HG03139 (cell line): ENCODE data around the gene LNPEP.

Experiments used
- ATAC-seq: cut with Tn5 transposase; IDR thresholded peaks from one replicate; pipeline ENCODE4 v1.9.1; 2021; ENCODE audit not compliant: unreplicated experiment

LNPEP gene

DNA sequence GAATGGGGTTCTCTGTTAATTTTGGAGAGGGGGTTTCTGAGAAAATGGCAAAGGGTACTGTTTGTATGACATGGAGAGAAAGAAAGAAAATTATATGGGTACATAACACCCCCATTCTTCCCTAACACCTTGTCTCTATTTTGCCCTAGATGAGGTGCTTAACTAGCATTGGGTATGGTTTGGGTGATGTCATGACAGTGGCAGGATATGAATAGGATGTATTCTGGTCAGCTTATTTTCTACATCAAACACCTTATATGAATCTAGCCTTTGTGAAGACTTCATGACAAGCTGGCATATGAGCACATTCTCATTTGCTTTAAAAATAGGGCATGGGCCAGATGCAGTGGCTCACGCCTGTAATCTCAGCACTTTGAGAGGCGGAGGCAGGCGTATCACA is 58.6 kb downstream of the LNPEP start:
- no peak for ATAC-seq

DNA sequence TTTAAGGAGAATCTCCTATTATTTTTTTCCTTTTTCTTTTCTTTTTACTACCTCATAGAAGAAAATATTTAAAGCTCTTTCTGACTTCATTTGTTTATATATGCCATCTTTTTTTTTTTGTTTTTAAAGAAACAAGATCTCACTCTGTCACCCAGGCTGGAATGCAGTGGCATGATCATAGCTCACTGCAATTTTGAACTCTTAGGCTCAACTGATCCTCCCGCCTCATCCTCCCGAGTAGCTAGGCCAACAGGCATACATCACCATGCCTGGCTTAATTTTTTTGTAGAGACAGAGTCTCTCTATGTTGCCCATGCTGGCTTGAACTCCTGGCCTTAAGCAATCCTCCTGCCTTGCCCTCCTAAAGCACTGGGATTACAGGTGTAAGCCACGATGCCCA is 59.5 kb downstream of the LNPEP start:
- ATAC-seq = no peak

DNA sequence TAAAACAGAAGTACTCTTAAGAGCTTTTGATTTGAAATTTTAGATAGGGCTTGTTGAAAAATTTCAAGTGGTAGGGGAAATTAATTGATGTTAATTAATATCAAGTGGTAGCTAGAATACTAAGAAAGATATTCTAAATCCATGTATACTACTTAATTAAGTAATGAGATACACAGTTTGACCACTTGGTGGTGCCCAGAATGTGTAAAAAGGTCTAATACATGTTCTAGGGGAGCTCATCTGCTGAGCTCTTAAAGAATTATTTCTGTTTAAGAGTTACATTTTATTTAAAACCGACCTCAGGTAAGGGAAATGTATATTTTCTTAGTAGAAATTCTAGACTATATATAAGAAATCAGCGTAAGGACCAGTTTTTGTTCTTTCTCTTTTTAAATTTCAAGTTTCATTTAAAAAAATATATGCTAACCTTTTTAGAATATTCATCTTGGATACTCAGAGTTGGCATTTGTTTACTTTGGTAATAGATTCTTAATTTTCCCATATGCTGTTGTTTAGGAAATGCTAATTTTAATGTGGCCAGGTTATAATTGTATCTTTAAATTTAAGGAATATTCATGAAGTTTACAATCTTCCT is 61.5 kb downstream of the LNPEP start:
- ATAC-seq = no peak

DNA sequence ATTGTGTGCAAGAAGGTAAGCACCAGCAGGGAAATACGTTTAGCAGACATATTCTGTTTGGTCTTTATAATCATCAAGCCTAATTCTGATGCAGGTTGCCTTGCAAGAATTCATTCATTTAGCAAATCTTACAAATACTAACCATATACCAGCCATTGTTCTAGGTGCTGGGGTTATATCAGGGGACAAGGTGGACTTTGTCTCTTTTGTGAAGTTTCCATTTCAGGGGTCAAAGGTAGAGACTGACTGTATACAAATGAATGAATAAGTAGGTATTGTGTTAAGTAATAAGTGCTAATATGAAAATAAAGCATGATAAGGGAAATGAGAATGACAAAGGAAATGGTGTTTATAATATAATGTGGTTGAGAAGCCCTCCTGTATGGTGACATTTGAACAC is 64.0 kb downstream of the LNPEP start:
- no peak for ATAC-seq

DNA sequence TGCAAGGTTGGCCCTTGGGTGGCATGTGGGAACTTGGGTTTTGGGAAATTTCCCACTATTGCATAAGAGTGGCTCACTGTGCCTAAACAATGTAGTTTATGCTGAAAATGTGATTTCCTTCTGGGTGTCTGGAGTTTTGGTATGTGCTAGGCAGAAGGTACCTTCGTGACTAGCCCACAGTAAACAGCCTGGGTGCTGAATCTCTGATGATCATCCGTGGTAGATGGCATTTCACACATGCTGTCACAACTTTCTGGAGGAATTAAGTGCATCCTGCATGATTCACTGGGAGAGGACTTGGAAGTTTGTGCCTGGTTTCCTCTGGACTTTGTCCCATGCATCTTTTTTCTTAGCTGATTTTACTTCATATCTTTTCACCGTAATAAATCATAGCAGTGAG is 64.5 kb downstream of the LNPEP start:
- no peak for ATAC-seq

DNA sequence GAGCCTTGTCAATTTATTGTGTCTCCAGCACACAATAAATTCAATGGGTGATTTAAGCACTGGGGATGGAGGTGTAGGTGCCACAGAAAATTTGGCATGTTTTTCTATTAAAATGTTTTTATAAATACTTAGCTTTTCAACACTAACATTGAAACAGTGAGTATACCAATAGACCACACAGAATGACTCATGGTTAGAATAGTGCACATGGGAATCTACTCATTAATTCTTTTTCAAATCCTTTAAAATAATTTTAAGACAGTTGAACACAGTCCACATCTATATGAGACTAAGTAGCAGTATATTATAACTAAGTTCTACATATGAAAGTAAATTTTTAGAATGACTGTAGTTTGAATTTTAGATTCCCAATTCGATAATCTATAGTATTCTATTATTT is 67.1 kb downstream of the LNPEP start:
- ATAC-seq = no peak

DNA sequence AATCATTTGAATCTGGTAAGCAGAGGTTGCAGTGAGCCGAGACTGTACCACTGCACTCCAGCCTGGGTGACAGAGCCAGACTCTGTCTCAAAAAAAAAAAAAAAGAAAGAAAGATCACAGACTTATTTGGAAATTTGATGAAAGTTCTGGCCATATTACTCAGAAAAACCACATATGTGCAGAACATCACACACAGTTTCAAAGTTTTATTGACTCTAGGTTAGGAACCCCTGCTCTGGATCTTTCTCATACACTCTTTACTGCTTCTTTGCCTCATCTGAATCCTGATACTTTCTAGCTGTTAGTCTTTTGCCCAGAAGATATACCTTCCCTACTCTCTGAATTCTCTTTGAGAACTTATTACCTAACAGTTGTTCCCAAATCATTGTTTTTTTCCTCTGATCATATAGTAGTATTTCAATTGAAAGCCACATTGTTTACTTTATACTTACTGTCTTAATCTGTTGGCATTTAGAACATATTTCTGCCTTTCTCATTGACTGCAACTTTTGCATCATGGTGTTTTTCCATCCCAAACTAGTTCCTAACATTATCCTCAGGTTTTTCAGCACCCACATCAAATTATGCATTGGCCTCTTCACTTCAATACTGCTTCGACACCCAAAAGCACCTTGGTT is 68.7 kb downstream of the LNPEP start:
- no peak for ATAC-seq

DNA sequence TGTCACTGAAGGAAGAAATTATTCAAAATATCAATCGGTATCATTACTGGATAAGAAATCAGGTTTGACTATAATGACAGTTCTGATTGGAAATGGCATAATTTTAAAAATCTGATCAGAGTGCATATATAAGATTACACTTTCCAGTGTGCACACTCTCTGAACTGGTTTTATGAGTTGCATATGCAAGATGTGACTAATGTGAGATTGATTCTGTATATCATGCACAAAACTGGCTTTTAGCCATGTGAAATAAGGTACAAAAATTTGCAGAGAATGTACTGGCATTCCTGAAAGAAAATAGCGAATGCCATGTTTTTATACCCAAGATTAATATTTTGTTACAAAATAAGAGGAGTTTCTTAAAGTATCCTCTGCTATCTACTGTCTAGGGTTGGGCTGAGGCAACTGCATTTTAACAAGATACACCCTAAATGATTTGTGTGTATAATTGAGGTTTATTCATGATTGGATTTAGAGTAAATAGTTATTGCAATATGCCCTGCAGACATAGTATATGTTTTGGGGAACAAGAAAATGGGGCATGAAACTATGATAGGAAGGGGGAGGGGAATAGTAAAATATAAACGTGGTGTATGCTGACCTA is 70.7 kb downstream of the LNPEP start:
- no peak for ATAC-seq

DNA sequence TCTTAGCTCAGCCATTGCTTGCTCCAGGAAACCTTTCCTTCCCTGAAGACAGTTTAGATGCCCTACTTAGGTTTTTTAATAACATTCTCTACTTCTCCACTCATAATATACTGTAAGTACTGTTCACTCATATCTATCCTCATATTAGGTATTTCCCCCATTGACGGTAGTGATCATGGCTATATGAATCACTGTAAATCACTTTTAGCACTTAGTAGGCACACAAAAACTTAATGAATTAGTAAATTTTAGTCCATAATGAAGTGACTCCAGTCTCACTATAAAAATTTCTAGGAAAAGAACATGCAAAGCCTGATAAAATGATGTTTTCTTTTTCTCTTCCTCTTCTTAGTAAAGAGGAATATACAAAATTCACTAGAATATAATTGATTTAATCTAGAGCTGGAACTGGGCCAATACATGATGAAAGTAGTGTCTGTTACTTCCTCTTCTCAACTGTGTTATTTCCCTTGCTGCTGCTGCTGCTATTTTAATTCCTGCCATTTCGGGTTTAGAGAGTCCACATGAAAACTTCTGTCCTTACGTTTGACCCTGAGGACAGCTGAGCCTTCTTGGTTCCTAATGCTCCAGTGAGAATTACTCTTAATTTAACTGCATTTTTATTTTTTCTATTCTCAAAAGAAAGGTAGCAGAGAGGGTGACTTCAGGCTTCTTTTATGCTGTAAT is 73.5 kb downstream of the LNPEP start:
- peak; percentile 55 for ATAC-seq

DNA sequence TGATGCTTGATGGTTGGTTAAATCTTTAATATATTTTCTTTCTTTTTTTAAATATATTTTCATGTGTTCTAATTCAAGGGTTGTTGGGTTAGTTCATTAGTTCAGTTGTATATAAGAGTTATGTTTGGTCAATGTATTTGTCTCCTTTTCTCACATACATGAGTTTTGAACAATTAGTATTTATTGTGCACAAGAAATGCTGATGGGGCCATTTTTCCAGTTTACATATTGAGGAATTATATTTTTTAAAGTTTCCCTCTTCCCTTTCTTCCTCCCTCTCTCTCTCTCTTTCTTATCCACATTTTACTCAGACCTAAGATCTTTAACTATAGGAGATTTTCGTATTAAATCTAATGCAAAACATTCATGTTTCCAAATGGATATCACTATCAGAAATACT is 74.0 kb downstream of the LNPEP start:
- no peak for ATAC-seq

DNA sequence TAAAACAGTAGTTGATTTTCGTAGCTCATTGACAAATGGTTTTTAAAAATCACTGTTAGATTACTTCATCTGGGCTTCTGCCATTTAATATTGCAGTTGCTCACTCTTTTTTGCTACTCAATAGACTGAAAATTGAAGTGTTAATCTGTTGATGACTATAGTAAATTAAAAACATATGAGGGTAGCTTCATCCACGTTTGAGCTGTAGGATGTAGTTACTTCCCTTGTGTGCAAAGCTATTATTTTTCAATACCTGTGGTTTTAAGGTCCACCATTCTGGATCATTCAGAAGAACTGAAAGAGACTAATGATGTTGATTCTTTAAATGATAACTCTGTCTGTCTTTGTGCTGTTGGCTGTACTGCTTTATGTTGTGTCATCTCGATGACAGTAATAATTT is 74.7 kb downstream of the LNPEP start:
- ATAC-seq = no peak

DNA sequence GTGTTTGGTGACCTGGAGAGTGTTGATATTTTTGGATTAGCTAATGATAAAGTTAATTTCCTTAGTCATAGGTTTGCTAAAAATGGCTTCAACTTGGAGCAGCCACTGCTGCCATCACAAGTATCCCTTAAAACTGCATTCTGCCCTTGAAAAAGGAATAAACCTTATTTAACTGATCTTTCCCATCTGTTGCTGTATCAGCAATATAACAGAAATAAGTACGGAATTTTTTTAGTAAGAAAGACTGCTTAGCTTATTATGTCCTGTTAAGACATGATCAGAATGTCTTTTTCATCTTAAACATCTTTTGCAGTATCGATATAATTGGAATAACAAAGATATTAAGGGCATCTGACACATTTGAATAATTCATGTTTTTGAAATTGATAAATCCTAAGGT is 75.7 kb downstream of the LNPEP start:
- ATAC-seq = no peak

DNA sequence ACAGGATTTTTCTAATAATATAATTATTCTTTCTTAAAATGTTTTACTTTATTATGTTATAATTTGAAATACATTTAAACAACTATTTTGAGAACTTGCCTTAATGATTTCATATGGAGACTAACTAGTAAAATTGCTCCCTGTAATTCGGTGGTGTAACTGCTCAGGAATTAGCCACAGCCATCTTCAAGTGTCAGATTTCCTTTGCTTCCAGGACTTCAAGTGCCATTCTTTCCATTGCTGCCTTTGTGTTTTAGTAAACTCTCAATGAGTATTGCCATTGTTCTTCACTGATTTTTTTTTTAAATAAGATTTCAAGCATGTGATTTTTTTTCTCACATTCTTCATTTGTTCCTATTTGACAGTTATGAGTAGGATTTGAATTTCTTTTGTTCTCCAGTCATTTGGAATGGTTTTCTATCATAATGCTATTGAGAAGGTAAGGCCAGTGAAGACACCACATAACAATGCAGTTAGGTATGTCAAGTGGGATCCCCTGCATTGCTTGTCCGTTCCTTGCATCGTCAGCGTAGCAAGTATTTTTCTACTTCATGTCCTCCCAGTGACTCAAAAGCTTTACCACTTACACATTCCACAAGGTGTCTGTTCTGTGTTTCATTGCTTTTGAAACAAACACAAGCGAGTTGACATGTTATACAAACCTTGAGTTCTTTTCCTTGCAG is 83.7 kb downstream of the LNPEP start:
- ATAC-seq = no peak

DNA sequence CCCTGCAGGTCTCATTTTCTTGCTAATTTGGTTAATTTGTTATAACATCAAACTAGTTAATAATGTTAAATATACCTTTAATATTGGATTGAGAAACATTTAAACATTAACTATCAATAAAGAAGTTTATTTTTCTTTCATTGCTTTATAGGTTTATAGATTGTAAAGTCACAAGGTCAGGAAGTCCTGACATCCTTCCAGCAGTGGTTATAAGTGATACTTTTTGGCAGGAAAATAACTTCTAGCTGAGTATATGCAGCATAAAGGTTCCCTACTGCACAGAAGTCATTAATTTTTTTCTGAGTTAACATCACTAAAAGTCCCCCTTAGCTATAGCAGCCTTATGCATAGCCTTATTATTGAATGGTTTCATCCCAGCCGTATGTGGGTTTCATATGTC is 85.5 kb downstream of the LNPEP start:
- no peak for ATAC-seq

DNA sequence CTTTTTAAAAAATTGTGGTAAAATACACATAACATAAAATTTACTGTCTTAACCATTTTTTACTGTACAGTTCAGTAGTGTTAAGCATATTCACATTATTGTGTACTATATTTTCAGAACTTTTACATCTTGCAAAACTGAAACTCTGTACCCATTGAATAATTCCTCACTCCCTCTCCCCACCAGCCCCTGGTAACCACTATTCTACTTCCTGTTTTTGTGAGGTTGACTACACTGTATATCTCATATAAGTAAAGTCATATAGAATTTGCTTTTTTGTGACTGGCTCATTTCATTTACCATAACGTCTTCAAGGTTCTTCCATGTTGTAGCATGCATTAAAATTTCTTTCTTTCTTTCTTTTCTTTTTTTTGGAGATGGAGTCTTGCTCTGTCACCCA is 87.0 kb downstream of the LNPEP start:
- no peak for ATAC-seq

DNA sequence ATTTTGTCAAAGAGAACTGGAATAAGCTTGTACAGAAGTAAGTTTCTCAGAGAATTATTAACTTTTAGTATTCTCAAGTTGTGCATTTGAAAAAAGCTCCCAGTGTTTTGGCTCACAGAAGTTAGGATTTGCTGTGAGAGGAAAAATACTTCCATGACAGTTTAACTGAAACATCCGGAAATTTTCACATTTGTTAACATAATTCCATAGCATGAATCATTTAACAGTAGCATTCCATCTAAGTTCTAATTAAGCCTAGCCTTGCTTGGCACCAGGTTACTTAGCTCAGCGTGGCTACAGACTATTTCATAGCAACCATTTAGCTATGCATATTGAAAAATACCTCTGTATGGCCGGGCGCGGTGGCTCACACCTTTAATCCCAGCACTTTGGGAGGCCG is 90.8 kb downstream of the LNPEP start:
- no peak for ATAC-seq

DNA sequence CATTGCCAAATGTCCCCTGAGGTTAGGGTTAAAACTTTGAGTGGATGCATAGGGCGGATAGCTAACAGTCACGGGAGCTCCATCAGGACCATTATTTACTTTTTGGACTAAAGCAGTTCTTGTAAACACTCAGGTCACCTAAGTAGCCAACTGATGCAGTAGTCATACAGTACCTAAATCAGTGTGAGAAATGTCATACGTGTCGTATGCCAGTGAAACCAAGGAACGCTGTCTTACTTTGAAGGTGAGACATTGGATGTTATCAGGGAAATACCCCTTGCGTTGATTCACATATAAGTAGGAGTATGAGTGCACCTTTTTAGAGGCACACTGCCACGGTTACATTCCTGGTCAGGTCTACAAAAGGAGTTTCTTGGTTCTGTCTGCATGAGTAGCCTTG is 101.9 kb downstream of the LNPEP start:
- ATAC-seq = no peak

DNA sequence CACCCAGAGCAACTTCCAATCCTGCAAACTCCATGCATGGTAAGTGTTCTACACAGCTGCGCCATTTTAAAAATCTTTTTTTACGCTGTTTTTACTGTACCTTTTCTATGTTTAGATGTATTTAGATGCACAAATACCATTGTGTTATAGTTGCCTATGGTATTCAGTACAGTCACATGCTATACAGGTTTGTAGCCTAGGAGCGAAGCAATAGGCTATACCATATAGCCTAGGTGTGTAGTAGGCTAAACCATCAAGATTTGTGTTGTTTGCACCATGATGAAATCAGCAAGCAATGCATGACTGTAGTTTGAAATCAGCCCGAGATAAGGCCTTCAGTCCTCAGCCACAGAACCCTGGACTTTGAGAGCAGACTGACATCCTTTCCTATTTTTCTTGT is 105.4 kb downstream of the LNPEP start:
- no peak for ATAC-seq

DNA sequence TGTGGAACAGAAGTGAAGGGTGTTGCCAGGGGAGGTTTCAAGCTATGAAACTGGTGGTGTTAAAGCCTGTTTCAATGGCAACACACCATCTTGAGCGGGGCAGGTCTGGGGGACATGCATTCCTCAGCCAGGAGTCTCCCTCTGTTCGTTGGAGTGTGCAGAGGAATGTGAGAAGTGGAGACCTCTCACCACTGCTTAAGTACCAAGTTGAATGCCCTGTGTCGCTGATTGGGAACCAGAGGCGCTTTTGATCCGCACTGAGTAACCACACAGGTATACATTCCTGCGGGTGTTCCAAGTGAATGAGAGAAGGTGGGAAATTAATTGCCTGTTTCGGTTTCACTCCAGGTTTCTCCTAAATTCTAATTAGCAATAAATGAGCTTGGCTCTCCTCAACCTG is 107.1 kb downstream of the LNPEP start:
- ATAC-seq = no peak

DNA sequence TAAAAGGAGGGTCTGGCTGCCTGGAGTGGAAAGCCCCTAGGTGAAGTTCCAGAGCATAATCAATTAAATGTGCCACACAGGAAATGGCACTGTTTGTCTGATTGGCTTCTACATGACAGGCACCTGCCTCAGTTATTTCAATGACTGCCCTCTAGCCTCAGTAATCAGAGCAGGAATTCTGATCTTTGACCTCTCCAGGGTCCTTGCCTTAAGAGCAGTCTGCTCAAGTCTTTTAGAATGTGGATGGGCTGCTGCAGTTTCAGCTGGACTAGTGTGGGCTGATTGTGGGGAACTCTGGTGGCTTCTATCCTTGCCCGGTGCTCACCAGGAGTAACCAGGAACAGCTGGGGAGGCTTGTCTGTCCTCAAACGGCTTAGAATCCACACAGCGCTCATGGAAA is 107.6 kb downstream of the LNPEP start:
- no peak for ATAC-seq

DNA sequence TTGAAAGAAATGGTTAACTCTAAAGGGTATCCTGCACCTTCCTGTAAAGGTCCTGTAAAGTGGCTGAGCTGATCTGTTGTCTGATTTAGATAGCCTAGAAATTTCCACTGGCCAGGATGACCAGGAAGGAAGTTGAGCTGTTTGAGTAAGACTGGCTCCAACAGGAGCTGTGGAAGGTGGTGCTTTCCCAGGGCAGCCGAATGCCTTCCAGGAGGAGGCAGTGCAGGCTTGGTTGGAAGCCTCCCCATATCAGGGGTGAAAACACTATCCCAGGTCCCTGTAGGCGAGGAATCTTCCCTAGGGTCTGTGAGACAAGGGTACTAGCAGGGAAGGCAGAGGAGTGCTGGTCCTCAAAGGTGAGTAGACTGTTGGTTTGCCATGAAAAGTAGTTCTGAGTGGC is 108.2 kb downstream of the LNPEP start:
- no peak for ATAC-seq
